SU-DHL-6 (cell line): ENCODE data around the gene ITPKC.
"Not testable (repeated sequence)": the region's sequence is repeated elsewhere in the genome, so short reads cannot be mapped to it uniquely, and the experiment has no call there.

ENCODE experiments used
- H2AFZ ChIP-seq: fragments of 200-600 bp; sonication (generic); 2 replicates; pipeline ENCODE4 v1.6.1; 2014; ENCODE audit warnings: low read depth, mild to moderate bottlenecking, moderate library complexity, mixed read lengths, antibody characterized with exemption, low read length; ENCODE audit not compliant: severe bottlenecking
- H3F3A ChIP-seq: fragments of 200-600 bp; shearing (Covaris generic); 2 replicates; pipeline ENCODE4 v1.6.0; 2016; ENCODE audit warnings: antibody characterized with exemption, mild to moderate bottlenecking; ENCODE audit not compliant: insufficient read depth
- H3K27ac ChIP-seq: fragments of 200-600 bp; sonication (generic); 2 replicates; pipeline ENCODE4 v1.5.1; 2016; ENCODE audit warnings: low read depth, mild to moderate bottlenecking, low read length, moderate library complexity, mixed read lengths
- H3K27me3 ChIP-seq: fragments of 200-600 bp; sonication (generic), shearing (Covaris generic); 2 replicates; pipeline ENCODE4 v1.6.0; 2014; ENCODE audit warnings: mild to moderate bottlenecking, low read length
- H3K36me3 ChIP-seq: fragments of 200-600 bp; sonication (generic); 2 replicates; pipeline ENCODE4 v1.6.1; 2014; ENCODE audit warnings: mild to moderate bottlenecking, low read length, mixed read lengths
- H3K4me2 ChIP-seq: fragments of 300-600, 200-600 bp; shearing (Covaris generic), sonication (generic); 2 replicates; pipeline ENCODE4 v1.6.0; 2014; ENCODE audit warnings: low read length, low read depth, mild to moderate bottlenecking; ENCODE audit not compliant: poor library complexity, severe bottlenecking
- H3K4me3 ChIP-seq: fragments of 200-600 bp; sonication (generic); 2 replicates; pipeline ENCODE4 v1.5.1; 2014; ENCODE audit warnings: antibody characterized with exemption, low read length, mild to moderate bottlenecking, mixed read lengths; ENCODE audit not compliant: insufficient read depth, poor library complexity, severe bottlenecking
- H3K79me2 ChIP-seq: fragments of 200-600 bp; sonication (generic); 2 replicates; pipeline ENCODE4 v1.6.1; 2014; ENCODE audit warnings: mild to moderate bottlenecking, low read length, moderate library complexity; ENCODE audit not compliant: insufficient read depth
- H3K9ac ChIP-seq: fragments of 200-600 bp; sonication (generic); 2 replicates; pipeline ENCODE4 v1.7.0; 2014; ENCODE audit warnings: mild to moderate bottlenecking, low read length
- H3K9me2 ChIP-seq: fragments of 200-600 bp; sonication (generic); replicated peaks from 2 replicates; pipeline ENCODE4 v1.6.1; 2014; ENCODE audit warnings: low read length; ENCODE audit not compliant: insufficient read depth
- H3K9me3 ChIP-seq: fragments of 200-600 bp; sonication (generic); 2 replicates; pipeline ENCODE4 v1.6.1; 2014; ENCODE audit warnings: low read length, mixed read lengths; ENCODE audit not compliant: insufficient read depth
- H4K20me1 ChIP-seq: fragments of 200-600 bp; sonication (generic); 2 replicates; pipeline ENCODE4 v1.6.1; 2014; ENCODE audit warnings: low read depth, mild to moderate bottlenecking, antibody characterized with exemption, low read length, moderate library complexity, mixed read lengths
- CTCF ChIP-seq: fragments of 200-600 bp; sonication (generic); IDR thresholded peaks from one replicate; pipeline ENCODE4 v1.5.1; 2017; ENCODE audit warnings: antibody characterized with exemption, mild to moderate bottlenecking, low read length, moderate library complexity; ENCODE audit not compliant: insufficient read depth, poor library complexity, severe bottlenecking
- EZH2phosphoT487 ChIP-seq: fragments of 200-600 bp; sonication (generic), shearing (Covaris generic); conservative IDR thresholded peaks from 2 replicates; pipeline ENCODE4 v1.6.1; 2018; ENCODE audit warnings: mild to moderate bottlenecking, antibody characterized with exemption, low read length, moderate library complexity, mixed read lengths

The ITPKC gene

GRCh38 chr19:40724315-40724714 lies 7.4 kb downstream of the ITPKC start:
- Histone ChIP-seq H3K9ac (no peak overlapping the region), H3K27ac (no peak overlapping the region), H3K4me3 (no peak overlapping the region), H3K9me3 (no peaks in the 10 kb centered on the region), H2AFZ (no peak overlapping the region), H3F3A (no peaks in the 10 kb centered on the region; the same call in 1 of the 2 replicates), H3K79me2 (no peaks in the 10 kb centered on the region), H3K36me3 (no peaks in the 10 kb centered on the region), H3K27me3 (no peaks in the 10 kb centered on the region), H4K20me1 (no peaks in the 10 kb centered on the region), H3K9me2 (no peaks in the 10 kb centered on the region), H3K4me2 (no peak overlapping the region)
- no peak for TF ChIP-seq CTCF
- TF ChIP-seq EZH2phosphoT487, result no peak

GRCh38 chr19:40724855-40725254 lies 7.9 kb downstream of the ITPKC start:
- H3K9me2 ChIP-seq, result no peaks in the 10 kb centered on the region
- no peak overlapping the region for H3K27ac ChIP-seq
- no peak overlapping the region for H3K9ac ChIP-seq
- H3K27me3 ChIP-seq, result no peaks in the 10 kb centered on the region
- H3K9me3 ChIP-seq, result no peaks in the 10 kb centered on the region
- H3K79me2 ChIP-seq, result no peaks in the 10 kb centered on the region
- no peaks in the 10 kb centered on the region for H3K36me3 ChIP-seq
- H2AFZ ChIP-seq, result no peak overlapping the region
- no peaks in the 10 kb centered on the region for H4K20me1 ChIP-seq
- H3K4me3 ChIP-seq, result no peak overlapping the region
- no peak overlapping the region for H3K4me2 ChIP-seq
- no peaks in the 10 kb centered on the region for H3F3A ChIP-seq
- TF ChIP-seq EZH2phosphoT487 (no peak), CTCF (no peak)

GRCh38 chr19:40726279-40726678 lies 9.4 kb downstream of the ITPKC start:
- Histone ChIP-seq H3K9me2 (no peaks in the 10 kb centered on the region), H4K20me1 (no peaks in the 10 kb centered on the region), H3K27ac (no peak overlapping the region), H3F3A (no peaks in the 10 kb centered on the region), H3K9me3 (no peaks in the 10 kb centered on the region), H3K27me3 (no peaks in the 10 kb centered on the region), H3K9ac (no peak overlapping the region), H3K79me2 (no peaks in the 10 kb centered on the region), H2AFZ (no peak overlapping the region), H3K4me3 (no peak overlapping the region), H3K36me3 (no peaks in the 10 kb centered on the region), H3K4me2 (no peak overlapping the region)
- no peak for TF ChIP-seq EZH2phosphoT487
- TF ChIP-seq CTCF, result no peak

GRCh38 chr19:40730065-40730464 lies 13.2 kb downstream of the ITPKC start:
- not testable (repeated sequence) for H3K4me2 ChIP-seq, H3K4me3 ChIP-seq, H4K20me1 ChIP-seq, H3K9ac ChIP-seq, H3F3A ChIP-seq, H3K27me3 ChIP-seq, H3K36me3 ChIP-seq, H2AFZ ChIP-seq, H3K9me2 ChIP-seq, H3K9me3 ChIP-seq, H3K79me2 ChIP-seq, H3K27ac ChIP-seq

GRCh38 chr19:40732304-40732703 lies 15.4 kb downstream of the ITPKC start:
- not testable (repeated sequence) for H2AFZ ChIP-seq, H3K36me3 ChIP-seq, H3K79me2 ChIP-seq, H3K9ac ChIP-seq, H3K4me2 ChIP-seq, H3K9me2 ChIP-seq, H3K9me3 ChIP-seq, H3F3A ChIP-seq, H3K27me3 ChIP-seq, H3K4me3 ChIP-seq, H3K27ac ChIP-seq, H4K20me1 ChIP-seq
